HG02840 (cell line): ENCODE results near the gene BRINP2.

Source experiments
- ATAC-seq: cut with Tn5 transposase; IDR thresholded peaks from one replicate; pipeline ENCODE4 v1.9.1; 2021; ENCODE audit warnings: mild to moderate bottlenecking, moderate library complexity, moderate number of reproducible peaks; ENCODE audit not compliant: unreplicated experiment, low FRiP score

The BRINP2 gene

GRCh38 chr1:177256153-177257075 is 85.7 kb downstream of the BRINP2 start:
- ATAC-seq = no peak

GRCh38 chr1:177257128-177257527 is 86.4 kb downstream of the BRINP2 start:
- no peak for ATAC-seq

- no peak for ATAC-seq
These were observed 86.8 kb downstream of the BRINP2 start for GRCh38 chr1:177257576-177257975.

GRCh38 chr1:177270863-177271262 is 100.1 kb downstream of the BRINP2 start:
- ATAC-seq = no peak

GRCh38 chr1:177273141-177273540 is 102.4 kb downstream of the BRINP2 start:
- ATAC-seq = no peak

GRCh38 chr1:177274687-177275211 is 104.0 kb downstream of the BRINP2 start:
- no peak for ATAC-seq

GRCh38 chr1:177275736-177276135 is 105.0 kb downstream of the BRINP2 start:
- no peak for ATAC-seq

GRCh38 chr1:177278626-177279390 is 108.0 kb downstream of the BRINP2 start:
- ATAC-seq = no peak

GRCh38 chr1:177281901-177282300 is 111.1 kb downstream of the BRINP2 start:
- no peak for ATAC-seq

- no peak for ATAC-seq
These were observed 112.2 kb downstream of the BRINP2 start for GRCh38 chr1:177282976-177283375.

GRCh38 chr1:177283380-177283779 is 112.6 kb downstream of the BRINP2 start:
- no peak for ATAC-seq

- ATAC-seq = no peak
These were observed 115.6 kb downstream of the BRINP2 start for GRCh38 chr1:177286396-177286795.

- no peak for ATAC-seq
These were observed 116.5 kb downstream of the BRINP2 start for GRCh38 chr1:177287270-177287669.

- no peak for ATAC-seq
These were observed 117.2 kb downstream of the BRINP2 start for GRCh38 chr1:177287994-177288393.

- no peak for ATAC-seq
These were observed 118.8 kb downstream of the BRINP2 start for GRCh38 chr1:177289532-177289931.

- no peak for ATAC-seq
These were observed 129.7 kb downstream of the BRINP2 start for GRCh38 chr1:177300431-177300830.

- ATAC-seq = no peak
These were observed 130.8 kb downstream of the BRINP2 start for GRCh38 chr1:177301425-177302124.

GRCh38 chr1:177302357-177303044 is 131.7 kb downstream of the BRINP2 start:
- no peak for ATAC-seq

- ATAC-seq = no peak
These were observed 134.6 kb downstream of the BRINP2 start for GRCh38 chr1:177305040-177306018.
